IMR-90 (cell line): Measurements from ENCODE around the gene SUGCT.

Source experiments
- CHD1 ChIP-seq: IDR thresholded peaks from 2 replicates; pipeline ENCODE4 v1.6.1; 2012; ENCODE audit warnings: low read depth, low read length, improper control_type of control experiment
- CTCF ChIP-seq: conservative IDR thresholded peaks from 2 replicates; pipeline ENCODE4 v1.5.1; 2012; ENCODE audit warnings: mild to moderate bottlenecking, low read depth, low read length, improper control_type of control experiment
- POLR2A ChIP-seq: IDR thresholded peaks from 2 replicates; pipeline ENCODE4 v1.6.1; 2012; ENCODE audit warnings: mild to moderate bottlenecking, low read depth, low read length

- TF ChIP-seq CTCF (no peak), POLR2A (no peak), CHD1 (no peak)
Observed at GRCh38 chr7:40879941-40880543, 745.2 kb downstream of the SUGCT start.
